ENCODE data around the gene KPNA6.

KPNA6 gene

DNA sequence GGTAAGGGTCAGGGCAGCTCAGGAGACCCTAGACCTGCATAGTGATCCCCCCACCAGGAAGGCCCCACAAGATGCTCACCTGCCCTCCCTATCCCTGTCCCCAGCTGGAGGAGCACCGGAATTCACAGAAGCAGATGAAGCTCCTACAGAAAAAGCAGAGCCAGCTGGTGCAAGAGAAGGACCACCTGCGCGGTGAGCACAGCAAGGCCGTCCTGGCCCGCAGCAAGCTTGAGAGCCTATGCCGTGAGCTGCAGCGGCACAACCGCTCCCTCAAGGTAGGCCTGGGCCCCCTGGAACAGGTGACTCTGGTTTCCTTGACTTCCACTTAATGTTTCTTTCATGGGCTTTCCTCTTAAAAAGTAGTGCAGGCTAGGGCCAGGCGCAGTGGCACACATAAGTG, 80.0 kb downstream of the KPNA6 start:
- DNase-seq (ENCODE audit: low read depth), result no peak

- no peak for DNase-seq (ENCODE audit: low read depth)
Observed at GRCh38 chr1:32192220-32192948, 84.5 kb downstream of the KPNA6 start.

DNA sequence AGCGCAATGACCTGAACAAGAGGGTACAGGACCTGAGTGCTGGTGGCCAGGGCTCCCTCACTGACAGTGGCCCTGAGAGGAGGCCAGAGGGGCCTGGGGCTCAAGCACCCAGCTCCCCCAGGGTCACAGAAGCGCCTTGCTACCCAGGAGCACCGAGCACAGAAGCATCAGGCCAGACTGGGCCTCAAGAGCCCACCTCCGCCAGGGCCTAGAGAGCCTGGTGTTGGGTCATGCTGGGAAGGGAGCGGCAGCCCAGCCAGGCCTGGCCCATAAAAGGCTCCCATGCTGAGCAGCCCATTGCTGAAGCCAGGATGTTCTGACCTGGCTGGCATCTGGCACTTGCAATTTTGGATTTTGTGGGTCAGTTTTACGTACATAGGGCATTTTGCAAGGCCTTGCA, 87.1 kb downstream of the KPNA6 start:
- DNase-seq (ENCODE audit: low read depth), result no peak

GRCh38 chr1:32195531-32195930, 87.7 kb downstream of the KPNA6 start:
- no peak for DNase-seq (ENCODE audit: low read depth)

GRCh38 chr1:32195972-32196823, 88.3 kb downstream of the KPNA6 start:
- DNase-seq (ENCODE audit: low read depth), result no peak

GRCh38 chr1:32197074-32197473, 89.2 kb downstream of the KPNA6 start:
- DNase-seq (ENCODE audit: low read depth), result no peak

DNA sequence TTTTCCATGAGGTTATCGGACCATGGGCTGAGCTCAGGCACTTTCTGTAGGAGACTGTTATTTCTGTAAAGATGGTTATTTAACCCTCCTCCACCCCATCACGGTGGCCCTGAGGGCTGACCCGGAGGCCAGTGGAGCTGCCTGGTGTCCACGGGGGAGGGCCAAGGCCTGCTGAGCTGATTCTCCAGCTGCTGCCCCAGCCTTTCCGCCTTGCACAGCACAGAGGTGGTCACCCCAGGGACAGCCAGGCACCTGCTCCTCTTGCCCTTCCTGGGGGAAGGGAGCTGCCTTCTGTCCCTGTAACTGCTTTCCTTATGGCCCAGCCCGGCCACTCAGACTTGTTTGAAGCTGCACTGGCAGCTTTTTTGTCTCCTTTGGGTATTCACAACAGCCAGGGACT, 90.0 kb downstream of the KPNA6 start:
- DNase-seq (ENCODE audit: low read depth), result no peak

DNA sequence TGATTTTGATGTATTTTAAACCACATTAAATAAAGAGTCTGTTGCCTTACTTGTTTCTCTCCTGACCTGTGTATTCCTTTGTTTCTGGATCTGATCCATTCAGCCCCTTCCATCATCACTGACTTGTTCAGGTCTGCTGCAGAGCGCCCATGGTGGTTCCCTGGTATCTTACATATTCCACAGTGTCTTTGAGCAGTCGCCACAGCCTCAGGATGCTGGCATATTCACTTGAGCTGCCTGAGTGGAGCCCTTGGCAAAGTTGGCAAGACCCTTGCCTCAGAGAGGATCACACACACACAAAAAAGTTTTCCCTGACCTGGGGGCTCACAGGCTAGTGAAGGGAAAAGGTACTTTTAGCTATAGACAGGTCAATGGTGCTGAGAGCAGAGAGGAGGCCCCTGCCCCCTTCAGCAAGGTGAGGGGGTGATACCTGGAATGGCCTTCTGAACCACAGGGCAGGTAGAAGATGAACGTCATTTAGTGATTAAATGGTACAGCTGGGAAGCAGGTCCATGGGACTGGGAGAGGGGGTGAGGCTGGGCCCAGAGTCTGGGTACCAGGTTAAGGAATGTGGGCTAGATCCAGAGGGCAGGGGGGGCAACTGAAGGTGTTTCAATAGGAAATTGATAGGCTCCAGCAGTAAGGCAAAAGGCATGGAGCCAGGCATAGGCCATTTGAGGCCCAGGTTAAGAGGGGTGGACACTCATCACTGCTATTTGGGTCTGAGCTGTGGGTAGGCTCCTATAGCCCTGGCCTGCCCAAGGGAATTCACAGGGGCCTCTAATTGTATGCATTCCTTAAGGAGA, 90.6 kb downstream of the KPNA6 start:
- no peak for DNase-seq (ENCODE audit: low read depth)

DNA sequence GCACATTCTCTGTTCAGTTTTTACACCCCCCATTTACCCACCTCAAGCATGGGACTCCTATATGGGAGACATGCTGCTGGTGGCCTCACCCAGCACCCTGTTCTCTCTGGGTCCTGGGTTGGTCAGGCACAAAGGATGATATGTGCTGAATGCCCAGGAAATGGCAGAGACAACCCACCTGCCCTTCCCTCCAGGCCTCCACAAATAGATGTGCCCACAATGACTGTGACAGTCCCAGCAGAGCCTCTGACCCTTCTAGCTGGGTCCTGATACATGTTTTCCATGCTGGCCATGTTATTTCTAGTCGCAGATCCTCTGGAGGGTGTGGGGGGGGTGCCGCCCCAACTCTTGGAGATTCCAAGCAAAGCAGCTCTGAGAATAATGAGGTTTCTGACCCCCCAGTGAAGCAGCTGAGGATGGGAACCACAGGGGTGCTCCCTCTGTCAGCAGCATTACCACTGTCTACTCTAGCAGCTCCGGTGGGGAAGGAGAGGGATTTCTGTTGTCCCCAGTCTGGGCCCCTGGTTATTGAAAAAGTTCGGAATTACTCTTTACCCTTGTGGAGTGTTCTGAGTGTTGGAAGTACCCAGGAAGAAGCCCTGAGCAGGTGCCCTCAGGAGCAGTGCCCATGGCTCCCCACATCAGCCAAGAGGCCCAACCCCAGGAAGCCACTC, 91.3 kb downstream of the KPNA6 start:
- DNase-seq (ENCODE audit: low read depth), result no peak

GRCh38 chr1:32199717-32200072, 91.8 kb downstream of the KPNA6 start:
- DNase-seq (ENCODE audit: low read depth), result no peak

GRCh38 chr1:32200226-32201010, 92.6 kb downstream of the KPNA6 start, which contains the start of gene CCDC28B:
Gene CCDC28B (plus strand): TSS chr1:32200595. CDS start chr1:32201936, 1,341 bp downstream.
- no peak for DNase-seq (ENCODE audit: low read depth)

- peak; percentile 50 for DNase-seq (ENCODE audit: low read depth)
Observed at GRCh38 chr1:32201011-32201855, 93.4 kb downstream of the KPNA6 start.

DNA sequence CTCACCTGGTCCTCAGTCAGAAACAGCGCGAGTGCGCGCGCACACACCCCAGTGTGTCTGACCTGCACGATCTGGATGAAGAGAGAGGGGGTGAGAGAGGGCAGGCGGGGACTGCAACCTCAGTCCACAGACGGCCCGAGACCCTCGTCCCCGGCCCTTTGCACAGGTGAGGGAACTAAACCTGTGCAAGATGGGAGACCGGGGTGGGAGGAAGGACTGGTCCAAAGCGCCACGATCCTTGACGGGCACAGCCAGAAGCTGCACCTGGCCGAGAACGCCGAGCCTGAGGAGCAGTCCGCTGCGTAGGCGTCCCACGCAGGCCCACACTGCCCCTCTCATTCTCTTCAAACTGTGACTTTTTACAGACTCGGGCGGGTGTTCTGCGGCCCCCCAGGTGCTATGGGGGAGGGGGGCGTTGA, 97.1 kb downstream of the KPNA6 start:
- no peak for DNase-seq (ENCODE audit: low read depth)

DNA sequence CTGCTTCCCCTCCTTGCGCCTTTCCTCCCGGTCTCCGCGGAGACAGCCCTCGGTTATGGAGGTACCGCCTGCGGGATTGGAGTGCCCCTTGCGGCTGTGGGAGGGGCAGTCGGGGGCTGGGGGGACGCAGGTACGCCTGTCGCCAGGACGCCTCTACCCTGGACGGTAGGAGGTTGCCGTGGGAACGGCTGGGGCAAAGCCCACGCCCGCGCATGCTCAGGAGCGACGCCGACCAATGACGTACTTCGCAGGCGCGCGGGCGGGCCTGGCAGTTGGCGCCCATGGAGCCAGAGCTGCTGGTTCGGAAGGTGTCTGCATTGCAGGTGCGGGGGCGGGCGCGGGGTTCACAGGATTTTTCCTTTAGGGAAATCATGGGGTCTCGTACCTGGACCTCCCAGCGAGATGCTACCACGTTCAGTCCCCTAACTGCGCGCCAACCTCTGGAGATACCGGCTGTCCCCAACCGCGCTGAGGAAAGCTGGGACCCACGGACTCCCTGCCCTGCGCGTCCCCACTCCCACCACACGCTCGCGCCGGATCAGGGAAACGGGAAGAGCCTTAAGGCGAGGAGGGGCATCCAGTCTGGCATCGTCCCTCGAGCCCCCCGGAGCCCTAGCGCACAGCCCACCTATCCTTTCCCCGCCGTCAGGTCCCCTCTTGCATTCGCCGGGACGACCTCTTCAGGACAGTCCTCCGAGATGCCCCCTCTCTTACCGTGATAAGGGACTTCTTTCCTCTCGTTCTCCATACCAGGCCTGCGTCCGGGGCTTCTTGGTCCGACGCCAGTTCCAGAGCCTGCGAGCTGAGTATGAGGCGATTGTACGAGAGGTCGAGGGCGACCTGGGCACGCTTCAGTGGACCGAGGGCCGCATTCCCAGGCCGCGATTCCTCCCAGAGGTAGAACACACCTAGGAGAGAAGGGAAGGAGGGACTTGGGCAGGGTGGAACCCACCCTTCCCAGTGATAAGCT, 97.8 kb downstream of the KPNA6 start, which contains the start of gene IQCC:
Gene IQCC, plus strand, starts transcription at position 271 of the 970 bp plus-strand sequence. Its CDS starts 11 bp downstream, at position 282.
- peak; percentile 62 for DNase-seq (ENCODE audit: low read depth)

DNA sequence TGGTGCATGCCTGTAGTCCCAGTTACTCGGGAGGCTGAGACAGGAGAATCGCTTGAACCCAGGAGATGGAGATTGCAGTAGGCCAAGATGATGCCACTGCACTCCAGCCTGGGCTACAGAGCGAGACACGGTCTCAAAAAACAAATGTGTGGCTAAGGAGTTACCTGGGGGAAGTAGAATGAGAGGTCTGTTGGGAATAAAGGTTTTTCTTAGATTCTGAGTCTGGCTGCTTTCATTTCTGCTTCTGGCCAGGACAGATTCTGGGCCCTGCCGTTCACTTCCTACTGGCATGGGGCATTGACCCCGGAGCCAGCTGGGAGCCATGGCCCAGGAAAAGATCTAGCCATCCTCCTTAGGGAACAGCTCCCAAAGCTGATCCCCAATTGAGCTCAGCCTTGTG, 100.6 kb downstream of the KPNA6 start:
- DNase-seq (ENCODE audit: low read depth), result no peak

DNA sequence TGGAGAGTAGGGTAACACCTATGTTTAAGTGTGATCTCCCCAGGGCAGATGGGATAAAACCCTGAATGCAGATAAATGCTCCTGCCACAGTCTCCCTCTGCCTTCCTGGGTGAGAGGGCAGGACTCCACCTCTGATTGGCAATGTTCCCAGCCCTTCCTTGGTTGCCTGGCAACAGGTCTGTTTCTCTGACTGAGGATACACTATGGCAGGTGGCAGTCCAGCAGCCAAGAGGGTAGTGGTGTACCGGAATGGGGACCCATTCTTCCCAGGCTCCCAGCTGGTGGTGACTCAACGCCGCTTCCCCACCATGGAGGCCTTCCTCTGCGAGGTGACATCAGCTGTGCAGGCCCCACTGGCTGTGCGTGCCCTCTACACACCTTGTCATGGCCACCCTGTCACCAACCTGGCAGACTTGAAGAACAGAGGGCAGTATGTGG, 101.1 kb downstream of the KPNA6 start, which contains the start of gene DCDC2B:
Gene DCDC2B, plus strand, starts transcription at position 199 of the 438 bp plus-strand sequence. Its CDS starts 5 bp downstream, at position 204.
- DNase-seq (ENCODE audit: low read depth), result no peak

GRCh38 chr1:32215629-32216480, 108.0 kb downstream of the KPNA6 start:
- no peak for DNase-seq (ENCODE audit: low read depth)

- DNase-seq (ENCODE audit: low read depth), result no peak
Observed at GRCh38 chr1:32216566-32216965, 108.7 kb downstream of the KPNA6 start.

Data from stimulated activated CD8-positive, alpha-beta memory T cell treated with anti-CD3 and anti-CD28 coated beads, Interleukin-15, amount 100 ng/mL, for 24 hours (primary cell).